ENCODE measurements around the gene CHAF1B.

The CHAF1B gene

DNA sequence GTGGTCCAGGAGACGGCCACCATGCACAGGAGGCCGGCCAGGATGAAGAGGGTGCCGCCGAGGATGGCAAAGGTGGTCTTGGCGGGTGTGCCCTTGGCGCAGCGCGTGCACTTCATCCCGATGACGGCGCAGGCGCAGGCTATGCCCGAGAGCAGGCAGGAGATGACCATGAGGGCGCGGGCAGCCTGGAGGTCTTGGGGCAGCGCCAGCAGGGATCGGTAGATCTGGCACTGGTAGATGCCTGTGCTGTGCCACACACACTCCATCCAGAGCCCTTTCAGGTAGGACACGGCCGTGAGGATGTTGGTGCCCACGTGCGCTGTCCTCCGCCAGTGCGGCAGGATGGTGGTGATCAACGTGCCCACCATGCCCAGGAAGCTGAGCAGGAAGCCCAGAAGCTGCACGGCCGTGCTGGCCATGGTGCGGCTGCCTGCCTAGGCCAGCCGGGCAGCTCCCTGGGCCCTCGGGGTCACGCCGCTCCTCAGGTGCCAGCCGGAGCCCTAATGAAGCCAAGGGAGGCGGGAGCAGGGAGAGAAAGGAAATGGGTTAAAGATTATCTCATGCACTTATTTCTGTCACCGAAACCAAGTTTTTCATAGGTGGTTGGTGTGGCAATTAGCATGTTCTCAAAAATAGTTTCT lies 76.2 kb downstream of the CHAF1B start:
- DNase-seq (ENCODE audit: low read depth in 2 of 2, low spot score in 1 of 2) = no peak

DNA sequence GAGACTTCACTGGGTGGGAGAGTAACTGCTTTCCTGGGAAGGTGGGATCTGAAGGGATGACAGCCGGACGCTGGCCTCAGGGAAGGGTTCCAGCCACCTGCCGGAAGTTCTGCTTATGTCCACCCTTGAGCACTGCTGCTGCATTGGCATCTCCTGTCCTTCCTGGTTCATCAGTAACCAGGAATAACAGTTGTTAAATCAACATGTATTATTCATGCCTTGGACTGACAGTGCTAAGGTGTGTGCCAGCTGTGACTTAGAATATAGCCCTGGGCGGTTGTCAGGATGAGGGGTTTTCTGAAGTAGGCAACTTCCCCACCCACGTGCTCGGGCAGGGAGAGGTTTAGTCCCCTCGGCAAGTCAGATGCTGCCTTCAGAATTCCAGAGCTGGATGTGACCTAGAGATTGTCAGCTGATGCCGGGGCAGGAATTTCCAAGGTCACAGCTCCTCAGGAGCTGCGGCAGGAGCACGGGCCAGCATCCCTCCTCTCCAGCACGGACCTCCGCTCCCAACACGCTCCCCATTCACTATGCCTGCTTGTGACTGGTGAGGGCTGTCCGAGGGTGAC lies 76.8 kb downstream of the CHAF1B start:
- no peak for DNase-seq (ENCODE audit: low read depth in 2 of 2, low spot score in 1 of 2)

DNA sequence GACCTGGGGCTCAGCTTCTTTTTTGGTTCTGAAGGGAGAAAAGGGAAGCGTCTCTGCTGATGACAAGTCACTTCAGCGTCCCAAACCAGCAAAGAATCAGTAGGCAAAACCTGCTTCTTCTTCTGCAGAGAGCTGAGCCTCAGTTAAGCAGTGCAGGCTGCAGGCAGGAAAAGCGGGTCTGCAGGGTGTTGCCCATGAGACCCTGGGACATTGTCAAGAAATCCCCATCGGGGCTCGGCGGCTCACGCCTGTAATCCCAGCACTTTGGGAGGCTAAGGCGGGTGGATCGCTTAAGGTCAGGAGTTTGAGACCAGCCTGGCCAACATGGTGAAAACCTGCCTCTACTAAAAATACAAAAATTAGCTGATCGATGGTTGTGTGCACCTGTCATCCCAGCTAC lies 78.0 kb downstream of the CHAF1B start:
- DNase-seq (ENCODE audit: low read depth in 2 of 2, low spot score in 1 of 2) = no peak

DNA sequence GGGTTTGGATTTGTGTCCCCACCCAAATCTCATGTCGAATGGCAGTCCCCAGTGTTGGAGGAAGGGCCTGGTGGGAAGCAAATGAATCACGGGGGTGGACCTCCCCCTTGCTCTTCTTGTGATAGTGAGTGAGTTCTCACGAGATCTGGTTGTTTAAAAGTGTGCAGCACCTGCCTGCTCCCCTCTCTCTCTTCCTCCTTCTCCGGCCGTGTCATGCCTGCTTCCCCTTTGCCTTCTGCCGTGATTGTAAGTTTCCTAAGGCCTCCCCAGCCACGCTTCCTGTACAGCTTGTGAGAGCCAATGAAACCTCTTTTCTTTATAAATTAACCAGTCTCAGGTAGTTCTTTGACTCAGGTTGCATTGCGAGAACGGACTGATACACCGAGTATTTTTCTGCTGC lies 78.8 kb downstream of the CHAF1B start:
- no peak for DNase-seq (ENCODE audit: low read depth in 2 of 2, low spot score in 1 of 2)

DNA sequence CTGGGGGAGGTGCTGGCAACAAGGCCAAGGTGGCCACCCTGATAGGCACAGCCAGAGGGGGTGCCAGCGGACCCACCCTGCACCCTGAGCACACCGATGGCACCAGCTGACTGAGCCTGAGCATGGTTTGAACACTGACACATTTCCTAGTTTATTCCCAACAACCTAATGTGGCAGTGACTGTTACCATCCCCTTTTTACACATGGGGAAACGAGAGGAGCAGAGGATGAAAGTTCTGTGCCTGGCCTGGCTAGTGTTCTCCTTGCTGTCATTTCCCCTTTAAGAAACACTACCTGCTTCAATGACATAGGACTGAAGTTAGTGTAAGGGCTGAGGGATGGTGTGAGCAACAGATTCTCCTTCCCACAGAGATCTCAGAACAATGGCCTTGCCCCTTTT lies 79.4 kb downstream of the CHAF1B start:
- DNase-seq (ENCODE audit: low read depth in 2 of 2, low spot score in 1 of 2) = no peak

DNA sequence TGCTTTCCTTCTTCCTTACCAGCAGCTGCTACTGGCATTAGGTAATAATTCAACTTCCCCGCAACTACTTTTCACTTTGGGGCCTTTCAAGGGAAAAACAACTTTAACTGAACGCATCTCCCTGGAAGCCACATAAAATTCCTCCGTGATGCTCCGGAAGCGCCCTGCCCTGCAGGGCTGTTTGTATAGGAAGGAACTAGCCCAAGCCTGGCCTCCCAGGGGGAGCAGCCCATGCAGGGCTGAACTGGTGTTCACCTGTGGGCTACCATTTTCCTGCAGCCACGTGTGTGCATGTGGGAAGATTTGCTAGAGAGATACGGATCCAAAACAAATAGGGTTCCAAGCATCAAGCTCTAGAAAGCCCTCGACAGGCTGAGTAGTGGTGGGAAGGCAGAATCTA lies 80.3 kb downstream of the CHAF1B start:
- DNase-seq (ENCODE audit: low read depth in 2 of 2, low spot score in 1 of 2) = no peak

DNA sequence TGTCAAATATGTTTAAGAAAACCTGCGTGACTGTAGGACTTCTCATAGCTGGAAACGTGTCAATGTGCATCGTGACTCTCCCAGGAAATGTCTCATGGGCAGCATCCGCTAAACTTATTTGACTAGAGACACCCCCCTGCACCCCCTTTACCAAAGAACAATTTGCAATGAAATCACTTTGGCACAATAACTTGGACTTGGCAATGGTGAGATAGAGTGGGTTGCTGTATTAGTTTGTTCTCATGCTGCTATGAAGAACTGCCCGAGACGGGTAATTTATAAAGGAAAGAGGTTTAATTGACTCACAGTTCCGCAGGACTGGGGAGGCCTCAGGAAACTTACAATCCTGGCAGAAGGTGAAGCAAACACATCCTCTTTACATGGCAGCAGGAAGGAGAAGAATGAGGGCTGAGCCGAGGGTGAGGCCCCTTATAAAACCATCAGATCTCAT lies 80.9 kb downstream of the CHAF1B start:
- DNase-seq (ENCODE audit: low read depth in 2 of 2, low spot score in 1 of 2) = no peak
